ENCODE results near the gene ACTL6A.

Gene ACTL6A

DNA sequence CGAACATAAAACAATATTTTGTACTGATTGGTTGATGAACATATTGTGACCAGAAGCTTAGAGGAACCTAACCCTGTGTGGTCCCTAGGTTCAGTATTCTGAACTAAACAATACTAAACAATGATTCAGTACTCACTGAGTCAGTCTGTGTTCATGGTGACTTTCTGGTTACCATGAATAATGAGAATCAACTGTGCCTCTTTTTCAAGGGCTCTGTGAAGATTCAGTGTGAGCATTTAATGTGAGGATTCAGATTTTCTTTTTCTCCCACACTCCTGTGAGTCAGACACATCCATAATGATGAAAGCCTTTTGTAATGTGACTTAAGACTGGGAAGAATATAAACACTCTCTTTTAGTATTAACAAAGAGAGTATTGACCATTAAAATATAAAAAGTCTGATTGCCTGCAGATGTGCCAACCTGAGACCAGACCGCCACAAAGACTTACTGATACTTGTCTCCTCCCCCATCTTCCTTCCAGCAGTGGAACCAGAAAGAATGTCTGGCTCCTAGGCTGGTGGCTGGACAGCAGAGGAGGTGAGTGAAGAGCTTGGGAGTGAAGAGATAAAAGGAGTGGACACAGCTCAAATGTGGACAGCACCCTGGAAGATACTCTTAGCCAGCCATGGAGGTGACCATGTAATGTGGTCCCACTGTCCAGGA is 17.6 kb upstream of the ACTL6A start:
- Histone ChIP-seq H3K36me3 (ENCODE audit: insufficient read depth, low read depth, low read length) (no peaks in the 10 kb centered on the region), H3K9me3 (ENCODE audit: insufficient read depth, low read depth, low read length) (no peaks in the 10 kb centered on the region), H3K9ac (ENCODE audit: low read depth, low read length) (no peak overlapping the region), H3K4me3 (ENCODE audit: low read length) (no peak overlapping the region), H3K27ac (ENCODE audit: low read length) (no peak overlapping the region), H3K27me3 (ENCODE audit: insufficient read depth, low read length) (no peaks in the 10 kb centered on the region), H3K4me1 (ENCODE audit: insufficient read depth, low read length) (peaks cover 6% of the 10 kb centered on the region)

DNA sequence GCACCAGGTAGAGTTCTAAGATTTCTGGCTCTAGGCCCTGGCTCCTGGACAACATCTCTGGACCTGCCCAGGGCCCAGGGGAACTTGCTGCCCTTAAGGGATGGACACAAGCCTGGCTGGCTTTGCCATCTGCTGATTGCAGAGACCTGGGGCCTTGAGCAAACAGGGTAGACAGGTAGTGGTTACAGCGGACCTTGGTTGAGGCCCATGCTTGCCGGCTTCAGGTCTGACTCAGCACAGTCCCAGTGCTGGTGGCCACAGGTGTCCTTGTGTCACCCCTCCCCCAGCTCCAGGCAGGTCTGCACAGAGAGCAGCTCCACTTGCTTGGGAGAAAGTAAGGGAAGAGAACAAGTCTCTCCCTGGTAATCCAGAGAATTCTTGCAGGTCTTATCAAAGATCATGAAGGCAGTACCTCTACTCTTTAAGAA is 15.9 kb upstream of the ACTL6A start:
- Histone ChIP-seq H3K4me3 (ENCODE audit: low read length) (no peak overlapping the region), H3K9me3 (ENCODE audit: insufficient read depth, low read depth, low read length) (no peaks in the 10 kb centered on the region), H3K27me3 (ENCODE audit: insufficient read depth, low read length) (no peaks in the 10 kb centered on the region), H3K9ac (ENCODE audit: low read depth, low read length) (no peak overlapping the region), H3K36me3 (ENCODE audit: insufficient read depth, low read depth, low read length) (no peaks in the 10 kb centered on the region), H3K4me1 (ENCODE audit: insufficient read depth, low read length) (peaks cover 6% of the 10 kb centered on the region), H3K27ac (ENCODE audit: low read length) (no peak overlapping the region)

DNA sequence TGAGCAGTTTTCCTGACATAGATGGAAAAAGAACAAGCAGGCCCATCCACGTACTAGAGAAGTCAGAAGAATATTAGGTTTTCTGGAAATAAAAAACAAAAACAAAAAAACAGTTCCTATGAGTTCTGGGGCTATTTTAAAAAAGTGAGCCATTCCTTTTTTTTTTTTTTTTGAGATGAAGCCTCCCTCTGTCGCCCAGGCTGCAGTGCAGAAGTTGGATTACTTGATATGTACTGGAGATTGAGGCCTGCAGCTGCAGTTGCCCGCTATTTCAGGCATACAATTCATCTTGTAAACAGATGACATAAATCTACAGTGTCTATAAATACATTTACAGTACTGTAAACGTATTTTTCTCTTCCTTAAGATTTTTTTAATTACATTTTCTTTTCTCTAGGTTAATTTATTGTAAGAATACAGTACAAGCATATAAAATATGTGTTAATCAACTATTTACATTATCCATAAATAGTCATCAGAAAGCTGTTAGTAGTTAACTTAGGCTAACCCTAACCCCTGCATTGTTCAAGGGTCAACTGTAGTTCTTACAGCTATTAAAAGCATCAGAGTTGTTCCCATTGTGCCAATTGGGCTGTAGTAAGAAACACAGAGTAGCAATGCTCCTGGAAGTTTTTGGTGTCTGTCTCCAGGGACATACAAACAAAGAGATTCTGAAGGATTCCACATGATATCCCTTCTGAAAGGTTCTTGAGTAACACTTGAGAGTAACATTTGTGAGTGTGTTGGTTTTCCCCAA is 11.2 kb upstream of the ACTL6A start:
- Histone ChIP-seq H3K4me3 (ENCODE audit: low read length) (no peak overlapping the region), H3K9me3 (ENCODE audit: insufficient read depth, low read depth, low read length) (no peaks in the 10 kb centered on the region), H3K4me1 (ENCODE audit: insufficient read depth, low read length) (peaks cover 6% of the 10 kb centered on the region), H3K27ac (ENCODE audit: low read length) (no peak overlapping the region), H3K36me3 (ENCODE audit: insufficient read depth, low read depth, low read length) (no peaks in the 10 kb centered on the region), H3K9ac (ENCODE audit: low read depth, low read length) (no peak overlapping the region), H3K27me3 (ENCODE audit: insufficient read depth, low read length) (no peaks in the 10 kb centered on the region)

DNA sequence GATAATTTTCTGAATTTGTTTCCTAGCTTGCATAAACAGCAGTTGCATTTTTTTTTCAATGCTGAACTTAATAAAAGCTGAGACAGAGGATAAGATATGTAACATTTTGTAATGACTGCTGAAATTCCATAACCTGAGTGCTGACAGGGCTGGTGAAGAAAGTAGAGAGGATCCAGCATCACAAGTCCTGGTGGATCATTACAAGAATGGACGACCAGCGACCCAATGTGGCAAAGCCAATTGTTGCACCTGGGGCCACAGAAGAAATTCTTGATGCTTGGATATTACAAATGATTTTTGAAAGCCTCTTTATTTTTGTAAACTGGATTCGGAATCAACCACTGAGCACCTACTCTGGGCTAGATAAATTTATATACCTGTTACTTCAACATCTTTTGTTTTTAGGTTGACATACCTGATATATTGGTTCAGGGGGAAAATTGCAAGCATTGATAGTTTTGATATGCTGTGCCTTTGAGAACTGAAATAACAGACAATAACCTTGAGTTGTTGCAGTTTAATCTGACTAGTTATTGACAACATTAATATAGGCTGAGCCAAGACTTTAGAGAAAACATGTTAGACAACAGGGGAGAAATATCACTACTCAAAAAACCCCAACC is 3.9 kb upstream of the ACTL6A start:
- H3K4me3 ChIP-seq (ENCODE audit: low read length) = no peak overlapping the region
- no peak overlapping the region for H3K27ac ChIP-seq (ENCODE audit: low read length)
- no peak overlapping the region for H3K9ac ChIP-seq (ENCODE audit: low read depth, low read length)
- H3K9me3 ChIP-seq (ENCODE audit: insufficient read depth, low read depth, low read length) = no peaks in the 10 kb centered on the region
- H3K4me1 ChIP-seq (ENCODE audit: insufficient read depth, low read length) = peaks cover under 1% of the 10 kb centered on the region; the same call in 1 of the 2 replicates
- H3K27me3 ChIP-seq (ENCODE audit: insufficient read depth, low read length) = no peaks in the 10 kb centered on the region
- no peaks in the 10 kb centered on the region for H3K36me3 ChIP-seq (ENCODE audit: insufficient read depth, low read depth, low read length)

DNA sequence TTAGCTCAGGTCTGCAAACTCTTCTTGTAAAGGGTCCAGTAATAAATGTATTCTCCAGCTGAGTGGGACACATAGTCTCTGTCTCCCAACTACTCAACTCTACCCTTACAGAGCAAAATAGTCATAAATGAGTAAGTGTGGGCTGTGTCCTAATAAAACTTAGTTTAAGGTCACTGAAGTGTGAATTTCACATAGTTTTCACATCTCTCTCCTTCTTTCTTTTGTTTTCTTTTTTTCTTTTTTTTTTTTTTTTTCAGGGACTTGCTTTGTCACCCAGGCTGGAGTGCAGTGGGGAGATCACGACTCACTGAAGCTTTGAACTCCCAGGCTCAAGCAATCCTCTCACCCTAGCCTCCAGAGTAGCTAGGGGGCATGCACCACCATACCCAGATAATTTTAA is 1.9 kb upstream of the ACTL6A start:
- H3K27ac ChIP-seq (ENCODE audit: low read length) = no peak overlapping the region
- H3K4me3 ChIP-seq (ENCODE audit: low read length) = no peak overlapping the region
- no peaks in the 10 kb centered on the region for H3K9me3 ChIP-seq (ENCODE audit: insufficient read depth, low read depth, low read length)
- H3K27me3 ChIP-seq (ENCODE audit: insufficient read depth, low read length) = no peaks in the 10 kb centered on the region
- H3K4me1 ChIP-seq (ENCODE audit: insufficient read depth, low read length) = peaks cover 7% of the 10 kb centered on the region; the same call in 1 of the 2 replicates
- no peaks in the 10 kb centered on the region for H3K36me3 ChIP-seq (ENCODE audit: insufficient read depth, low read depth, low read length)
- no peak overlapping the region for H3K9ac ChIP-seq (ENCODE audit: low read depth, low read length)

DNA sequence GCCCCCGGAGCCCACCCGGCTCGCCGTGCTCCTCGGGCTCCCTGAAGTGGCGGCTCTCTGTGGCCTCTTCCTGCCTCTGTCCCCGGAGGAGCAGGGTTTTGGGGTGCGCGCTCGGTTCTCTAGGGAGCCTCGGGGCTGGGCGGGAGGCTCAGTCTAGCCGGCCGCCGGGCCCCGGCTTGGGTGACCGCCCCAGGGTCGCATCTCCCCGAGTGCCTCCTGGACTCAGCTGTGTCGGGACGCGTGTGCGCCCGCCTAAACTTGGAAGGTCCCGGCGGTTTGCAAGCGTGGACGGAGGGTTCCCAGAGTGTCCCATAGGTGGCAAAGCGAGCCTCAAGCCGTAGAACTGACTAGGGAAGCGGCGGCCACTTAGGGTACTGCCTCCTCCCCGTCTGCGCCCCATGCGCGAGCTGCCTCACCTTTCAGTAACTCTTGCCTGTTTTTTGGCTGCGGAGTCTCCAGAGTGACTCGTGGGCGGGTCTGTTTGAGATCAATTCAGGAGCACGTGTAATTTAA is 601 bp downstream of the ACTL6A start:
- Histone ChIP-seq H3K27me3 (ENCODE audit: insufficient read depth, low read length) (no peaks in the 10 kb centered on the region), H3K9ac (ENCODE audit: low read depth, low read length) (peak overlapping the region; percentile 94), H3K9me3 (ENCODE audit: insufficient read depth, low read depth, low read length) (no peaks in the 10 kb centered on the region), H3K4me1 (ENCODE audit: insufficient read depth, low read length) (peaks cover 7% of the 10 kb centered on the region; the same call in 1 of the 2 replicates), H3K36me3 (ENCODE audit: insufficient read depth, low read depth, low read length) (no peaks in the 10 kb centered on the region), H3K27ac (ENCODE audit: low read length) (no peak overlapping the region), H3K4me3 (ENCODE audit: low read length) (peak overlapping the region; percentile 83)

DNA sequence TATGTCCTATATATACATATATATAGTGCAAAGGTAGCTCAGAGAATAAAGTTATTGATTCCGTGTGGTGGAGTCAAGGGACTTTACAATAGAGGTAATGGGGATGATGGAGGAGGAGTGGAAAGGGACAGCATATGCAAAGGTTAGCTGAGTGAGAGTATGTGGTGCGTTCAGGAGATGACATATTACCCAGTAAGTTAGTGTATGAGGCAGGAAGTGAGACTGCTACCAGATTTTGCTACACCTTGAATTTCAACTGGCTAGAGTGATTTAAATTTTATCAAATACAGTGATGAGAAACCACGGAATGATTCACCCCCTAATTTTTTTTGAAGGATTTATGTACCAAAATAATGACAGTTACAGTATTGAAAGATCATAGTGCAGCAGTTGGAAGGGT is 2.8 kb downstream of the ACTL6A start:
- no peak overlapping the region for H3K9ac ChIP-seq (ENCODE audit: low read depth, low read length)
- peaks cover 7% of the 10 kb centered on the region; the same call in 1 of the 2 replicates for H3K4me1 ChIP-seq (ENCODE audit: insufficient read depth, low read length)
- no peaks in the 10 kb centered on the region for H3K9me3 ChIP-seq (ENCODE audit: insufficient read depth, low read depth, low read length)
- no peaks in the 10 kb centered on the region for H3K27me3 ChIP-seq (ENCODE audit: insufficient read depth, low read length)
- H3K27ac ChIP-seq (ENCODE audit: low read length) = no peak overlapping the region
- H3K4me3 ChIP-seq (ENCODE audit: low read length) = no peak overlapping the region
- H3K36me3 ChIP-seq (ENCODE audit: insufficient read depth, low read depth, low read length) = peaks cover 12% of the 10 kb centered on the region

DNA sequence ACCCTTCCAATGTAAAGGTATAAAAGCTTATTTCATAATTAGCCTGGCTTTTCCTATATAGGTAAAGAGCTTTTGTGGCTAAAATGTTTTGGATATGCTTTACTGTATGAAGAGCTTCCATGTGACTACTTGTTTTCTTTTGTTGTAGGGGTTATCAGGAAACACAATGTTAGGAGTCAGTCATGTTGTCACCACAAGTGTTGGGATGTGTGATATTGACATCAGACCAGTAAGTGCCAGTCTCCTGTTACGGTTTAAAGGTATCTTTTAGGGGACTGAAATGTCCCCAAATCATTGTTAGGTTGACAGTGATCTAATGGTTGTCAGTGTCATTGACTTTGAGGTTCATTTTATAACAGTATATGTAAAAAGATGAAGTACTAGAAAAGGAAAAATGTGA is 18.3 kb downstream of the ACTL6A start:
- Histone ChIP-seq H3K4me1 (ENCODE audit: insufficient read depth, low read length) (no peaks in the 10 kb centered on the region), H3K36me3 (ENCODE audit: insufficient read depth, low read depth, low read length) (peaks cover 98% of the 10 kb centered on the region), H3K9me3 (ENCODE audit: insufficient read depth, low read depth, low read length) (no peaks in the 10 kb centered on the region), H3K27me3 (ENCODE audit: insufficient read depth, low read length) (no peaks in the 10 kb centered on the region), H3K9ac (ENCODE audit: low read depth, low read length) (no peak overlapping the region), H3K27ac (ENCODE audit: low read length) (no peak overlapping the region), H3K4me3 (ENCODE audit: low read length) (no peak overlapping the region)

DNA sequence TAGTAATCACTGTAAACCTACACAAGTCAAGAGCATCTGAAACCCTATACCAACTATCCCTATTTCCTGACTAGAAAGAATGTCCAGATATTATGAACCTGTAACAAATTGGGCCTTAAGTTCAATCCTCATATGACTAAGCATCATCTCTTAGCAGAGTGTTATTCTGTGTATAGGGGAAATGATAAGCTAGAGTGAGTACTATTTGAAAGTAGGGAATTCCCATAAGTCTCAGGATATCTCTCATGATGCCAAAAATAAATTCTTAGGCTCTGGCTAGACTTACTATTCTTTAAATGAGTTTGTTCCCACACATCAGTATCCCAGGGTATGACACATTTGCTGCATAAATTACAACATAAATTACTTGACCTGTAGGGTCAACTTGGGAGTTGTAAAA is 26.4 kb downstream of the ACTL6A start:
- no peaks in the 10 kb centered on the region for H3K4me1 ChIP-seq (ENCODE audit: insufficient read depth, low read length)
- H3K27ac ChIP-seq (ENCODE audit: low read length) = no peak overlapping the region
- no peak overlapping the region for H3K4me3 ChIP-seq (ENCODE audit: low read length)
- no peaks in the 10 kb centered on the region for H3K27me3 ChIP-seq (ENCODE audit: insufficient read depth, low read length)
- no peaks in the 10 kb centered on the region for H3K9me3 ChIP-seq (ENCODE audit: insufficient read depth, low read depth, low read length)
- peaks cover 100% of the 10 kb centered on the region for H3K36me3 ChIP-seq (ENCODE audit: insufficient read depth, low read depth, low read length)
- H3K9ac ChIP-seq (ENCODE audit: low read depth, low read length) = no peak overlapping the region

DNA sequence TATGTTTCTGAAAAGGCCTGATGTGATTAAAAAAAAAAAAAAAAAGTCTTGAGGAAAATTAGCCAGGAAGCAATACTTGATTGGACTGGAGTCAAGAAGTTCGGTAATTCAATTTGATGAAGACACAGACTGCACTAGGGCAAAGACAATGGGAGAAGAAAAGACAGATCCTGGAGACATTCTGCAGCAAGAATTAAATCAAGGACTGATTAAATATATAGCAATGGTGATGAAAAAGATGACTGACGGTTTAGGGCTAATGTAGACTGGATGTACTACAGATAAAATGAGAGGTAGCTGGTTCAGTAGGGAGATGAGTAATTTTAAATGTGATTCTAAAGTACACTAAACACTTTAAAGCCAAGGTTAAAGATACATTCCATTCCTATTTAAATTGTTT is 27.9 kb downstream of the ACTL6A start:
- Histone ChIP-seq H3K27me3 (ENCODE audit: insufficient read depth, low read length) (no peaks in the 10 kb centered on the region), H3K27ac (ENCODE audit: low read length) (no peak overlapping the region), H3K36me3 (ENCODE audit: insufficient read depth, low read depth, low read length) (peaks cover 97% of the 10 kb centered on the region), H3K4me1 (ENCODE audit: insufficient read depth, low read length) (no peaks in the 10 kb centered on the region), H3K9ac (ENCODE audit: low read depth, low read length) (no peak overlapping the region), H3K9me3 (ENCODE audit: insufficient read depth, low read depth, low read length) (no peaks in the 10 kb centered on the region), H3K4me3 (ENCODE audit: low read length) (no peak overlapping the region)

DNA sequence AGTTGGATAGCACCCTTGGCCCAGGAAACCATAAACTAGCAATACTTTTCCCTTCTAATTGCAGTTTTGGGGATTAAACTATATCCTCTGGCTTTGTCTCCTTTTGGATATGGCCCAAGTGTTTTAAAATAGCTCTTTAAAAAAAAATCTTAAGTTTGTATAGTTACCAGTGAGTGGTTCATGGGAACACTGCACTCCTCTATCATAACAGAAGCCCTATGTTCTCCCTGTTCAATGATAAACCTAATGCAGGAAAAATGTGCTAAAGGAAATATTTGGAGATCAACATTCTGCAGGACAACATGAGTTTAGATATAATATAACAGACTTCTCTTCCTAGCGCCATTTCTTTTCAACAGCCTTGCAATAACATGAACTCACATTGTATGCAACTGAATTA is 28.6 kb downstream of the ACTL6A start:
- Histone ChIP-seq H3K9me3 (ENCODE audit: insufficient read depth, low read depth, low read length) (no peaks in the 10 kb centered on the region), H3K36me3 (ENCODE audit: insufficient read depth, low read depth, low read length) (peaks cover 97% of the 10 kb centered on the region), H3K4me1 (ENCODE audit: insufficient read depth, low read length) (no peaks in the 10 kb centered on the region), H3K27ac (ENCODE audit: low read length) (no peak overlapping the region), H3K4me3 (ENCODE audit: low read length) (no peak overlapping the region), H3K27me3 (ENCODE audit: insufficient read depth, low read length) (no peaks in the 10 kb centered on the region), H3K9ac (ENCODE audit: low read depth, low read length) (no peak overlapping the region)

Measured in iPS-20b (cell line).